GM12891 (cell line): ENCODE measurements around the gene PDZD2.
"Not testable (repeated sequence)": the region's sequence is repeated elsewhere in the genome, so short reads cannot be mapped to it uniquely, and the experiment has no call there.

ENCODE experiments used
- DNase-seq: peaks from one replicate; pipeline ENCODE4 v3.0.0; 2011; ENCODE audit warnings: low spot score; ENCODE audit not compliant: insufficient read length
- FAIRE-seq: peaks from 2 replicates; lab custom pipeline; 2011; peaks lifted over from hg19 to GRCh38; lab: Jason Lieb, UNC
- PAX5 ChIP-seq: IDR thresholded peaks from 2 replicates; pipeline ENCODE4 v1.6.1; 2011; ENCODE audit warnings: low read length, moderate library complexity, mild to moderate bottlenecking; ENCODE audit not compliant: insufficient read depth, severe bottlenecking
- POLR2A ChIP-seq: IDR thresholded peaks from 2 replicates; pipeline ENCODE4 v1.6.1; 2011; ENCODE audit warnings: low read depth, low read length, control low read depth
- POLR2AphosphoS5 ChIP-seq: IDR thresholded peaks from 2 replicates; pipeline ENCODE4 v1.6.1; 2011; ENCODE audit warnings: low read depth, low read length, control low read depth
- POU2F2 ChIP-seq: IDR thresholded peaks from 2 replicates; pipeline ENCODE4 v1.6.1; 2011; ENCODE audit warnings: low read depth, mild to moderate bottlenecking, control low read depth, low read length, moderate library complexity
- SPI1 ChIP-seq: IDR thresholded peaks from 2 replicates; pipeline ENCODE4 v1.6.1; 2011; ENCODE audit warnings: low read depth, low read length, control low read depth
- TAF1 ChIP-seq: IDR thresholded peaks from 2 replicates; pipeline ENCODE4 v1.6.1; 2011; ENCODE audit warnings: low read depth, low read length, control low read depth

Gene PDZD2

DNA sequence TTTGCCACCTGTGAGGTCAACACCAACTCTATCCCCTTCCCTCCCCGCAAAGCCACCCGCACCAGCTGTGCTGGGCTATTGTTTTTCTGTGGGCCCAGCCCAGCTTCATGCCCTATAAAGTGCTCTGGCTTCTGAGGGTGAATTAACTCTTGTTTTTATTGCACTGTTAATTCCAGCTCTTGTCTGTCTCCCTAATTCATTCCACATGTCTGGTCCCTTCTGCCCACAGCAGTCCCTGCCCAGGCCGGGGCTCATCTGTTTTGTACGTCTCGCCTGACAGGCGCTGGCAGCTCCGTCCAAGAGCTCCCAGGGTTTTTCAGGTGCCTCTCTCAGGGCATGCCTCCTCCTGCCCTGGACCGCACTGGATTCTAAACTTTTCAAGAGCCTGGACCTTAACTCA is 118.9 kb downstream of the PDZD2 start:
- no peak for DNase-seq
- TF ChIP-seq POU2F2: no peak
- TF ChIP-seq TAF1: no peak
- no peak for TF ChIP-seq POLR2AphosphoS5
- no peak for TF ChIP-seq SPI1
- TF ChIP-seq PAX5: no peak
- TF ChIP-seq POLR2A: no peak
- no peak for FAIRE-seq

DNA sequence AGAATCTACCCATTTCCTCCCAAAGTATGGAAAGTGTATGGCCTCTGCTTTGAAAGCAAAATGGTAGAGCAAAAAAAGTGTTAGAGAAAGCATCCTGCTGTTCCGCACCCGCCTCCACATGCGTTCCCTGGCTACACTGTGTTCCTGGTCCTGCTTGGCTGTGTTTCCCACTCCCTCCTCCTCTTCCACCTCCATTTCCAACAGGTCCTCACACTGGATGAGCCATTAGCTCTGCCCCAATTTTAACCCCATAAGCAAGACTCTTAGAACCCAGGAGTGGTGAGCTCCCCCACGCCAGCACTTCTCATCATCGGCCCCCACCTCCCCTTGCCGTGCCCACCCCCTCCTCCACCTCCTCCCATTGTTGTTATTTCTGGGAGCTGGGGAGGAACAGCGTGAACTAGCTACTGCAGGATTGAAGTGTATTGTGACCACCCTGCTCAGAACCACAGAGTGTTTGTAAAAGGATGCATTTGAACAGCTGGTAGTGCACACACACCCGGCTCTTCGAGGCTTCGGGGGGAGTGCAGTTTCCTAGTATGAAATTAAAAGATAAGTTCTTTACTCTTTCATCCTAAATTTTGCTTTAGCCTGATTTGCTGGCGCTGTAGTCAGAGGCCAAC is 120.0 kb downstream of the PDZD2 start:
- TF ChIP-seq POU2F2 (no peak), POLR2A (no peak), SPI1 (no peak), POLR2AphosphoS5 (no peak), TAF1 (no peak), PAX5 (no peak)
- no peak for DNase-seq
- FAIRE-seq: no peak

DNA sequence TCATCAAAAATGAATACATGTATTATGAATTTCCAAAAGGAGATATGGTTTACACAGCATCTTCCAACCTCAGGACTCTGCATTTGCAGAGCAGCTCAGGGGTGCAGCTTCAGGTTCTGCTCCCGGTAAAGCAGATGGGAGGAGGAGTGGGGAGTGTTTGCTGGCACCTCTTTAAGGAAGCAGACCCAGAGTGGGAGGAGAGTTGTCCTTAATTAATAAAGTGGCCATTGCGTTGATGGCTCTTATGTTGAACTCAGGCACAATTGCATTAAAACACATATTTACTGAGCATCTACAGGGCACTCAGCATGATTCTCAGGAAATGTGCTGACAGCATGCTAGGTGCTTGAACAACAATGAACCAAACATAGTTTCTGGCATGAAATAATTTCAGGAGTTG is 121.0 kb downstream of the PDZD2 start:
- TF ChIP-seq POU2F2 (no peak), PAX5 (no peak), SPI1 (no peak), TAF1 (no peak), POLR2A (no peak), POLR2AphosphoS5 (no peak)
- no peak for FAIRE-seq

DNA sequence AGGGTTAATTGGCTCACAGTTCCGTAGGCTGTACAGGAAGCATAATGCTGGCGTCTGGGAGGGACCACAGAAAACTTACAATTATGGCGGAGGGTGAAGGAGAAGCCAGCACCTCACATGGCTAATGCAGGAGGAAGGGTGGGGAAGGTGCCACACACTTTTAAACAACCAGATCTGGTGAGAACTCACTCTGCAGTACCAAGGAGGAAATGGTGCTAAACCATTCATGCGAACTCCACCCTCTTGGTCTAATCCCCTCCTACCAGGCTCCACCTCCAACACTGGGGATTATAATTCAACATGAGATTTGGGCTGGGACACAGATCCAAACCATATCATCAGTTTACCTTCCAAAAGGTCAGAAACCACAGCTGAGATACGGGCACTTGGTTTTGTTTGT is 122.9 kb downstream of the PDZD2 start:
- no peak for FAIRE-seq
- no peak for DNase-seq
- TF ChIP-seq POU2F2 (no peak), PAX5 (no peak), POLR2A (no peak), POLR2AphosphoS5 (no peak), SPI1 (no peak), TAF1 (no peak)

More for the DNA sequence above, 121.0 kb downstream of the PDZD2 start:
- no peak for DNase-seq

DNA sequence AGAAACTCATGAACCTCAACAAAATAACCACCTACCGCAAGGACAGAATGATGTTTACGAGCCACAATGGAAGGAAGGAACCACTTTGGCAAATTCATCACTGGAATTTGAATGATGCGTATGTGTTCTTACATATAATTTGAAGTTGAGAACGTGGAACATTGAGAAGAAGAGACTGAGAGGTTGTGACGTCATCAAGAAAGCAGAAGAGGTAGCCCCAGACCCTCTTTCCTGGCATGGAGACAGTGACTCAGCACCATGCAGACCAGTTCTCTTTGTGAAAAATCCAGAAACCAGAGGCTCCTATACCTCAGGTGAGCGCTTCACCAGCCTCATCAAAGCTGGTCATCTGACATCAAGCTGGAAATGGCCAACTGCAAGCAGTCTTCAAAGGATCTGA is 124.5 kb downstream of the PDZD2 start:
- FAIRE-seq (no peak), DNase-seq (no peak)
- TF ChIP-seq POLR2AphosphoS5: no peak
- TF ChIP-seq POU2F2: no peak
- no peak for TF ChIP-seq TAF1
- TF ChIP-seq POLR2A: no peak
- TF ChIP-seq PAX5: no peak
- TF ChIP-seq SPI1: no peak

DNA sequence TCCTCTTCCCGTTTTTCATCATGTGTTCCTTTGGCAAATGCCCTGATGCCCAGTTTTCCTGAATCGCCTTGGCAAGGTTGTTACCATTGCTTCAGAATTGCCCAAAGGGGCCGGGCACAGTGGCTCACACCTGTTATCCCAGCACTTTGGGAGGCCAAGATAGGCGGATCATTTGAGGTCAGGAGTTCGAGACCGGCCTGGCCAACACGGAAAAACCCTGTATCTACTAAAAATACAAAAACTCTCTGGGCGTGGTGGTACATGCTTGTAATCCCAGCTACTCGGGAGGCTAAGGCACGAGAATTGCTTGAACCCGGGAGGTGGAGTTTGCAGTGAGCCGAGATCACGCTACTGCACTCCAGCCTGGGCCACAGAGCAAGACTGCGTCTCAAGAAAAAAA is 125.8 kb downstream of the PDZD2 start:
- not testable (repeated sequence) for DNase-seq, FAIRE-seq

DNA sequence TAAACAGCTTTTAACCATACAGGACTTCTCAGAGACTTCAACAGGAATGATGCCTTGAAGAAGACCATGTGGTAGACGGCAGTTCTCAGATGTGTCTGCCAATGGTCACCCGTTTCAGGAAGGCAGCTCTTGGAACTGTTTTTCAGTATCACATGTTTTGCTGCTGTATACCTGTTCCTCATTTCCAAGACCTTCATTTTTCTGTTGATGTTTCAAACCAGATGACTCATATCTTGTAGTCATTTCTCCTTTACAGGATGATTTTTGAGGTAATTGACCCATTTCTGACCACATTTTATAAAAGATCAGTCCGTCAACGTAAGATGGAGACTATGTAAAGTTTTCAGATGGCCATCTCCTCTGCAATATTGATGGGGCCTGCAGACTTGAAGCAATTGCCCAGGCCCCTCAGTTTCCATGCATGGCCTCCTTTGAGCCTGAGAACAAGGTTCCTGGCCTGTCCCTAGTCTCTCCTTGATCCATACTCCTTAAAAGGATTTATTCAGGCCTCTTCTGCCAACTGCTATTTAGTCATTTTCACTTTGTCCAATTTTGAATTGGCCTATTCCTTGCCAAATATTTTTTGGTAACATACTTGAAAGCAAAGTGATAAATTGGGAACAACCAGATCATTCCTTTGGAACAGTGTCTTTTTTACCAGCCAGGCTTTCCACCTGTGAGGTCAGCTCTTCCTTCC is 128.6 kb downstream of the PDZD2 start:
- TF ChIP-seq SPI1: peak; percentile 89
- no peak for TF ChIP-seq PAX5
- no peak for TF ChIP-seq TAF1
- TF ChIP-seq POLR2A: no peak
- DNase-seq (no peak), FAIRE-seq (no peak)

DNA sequence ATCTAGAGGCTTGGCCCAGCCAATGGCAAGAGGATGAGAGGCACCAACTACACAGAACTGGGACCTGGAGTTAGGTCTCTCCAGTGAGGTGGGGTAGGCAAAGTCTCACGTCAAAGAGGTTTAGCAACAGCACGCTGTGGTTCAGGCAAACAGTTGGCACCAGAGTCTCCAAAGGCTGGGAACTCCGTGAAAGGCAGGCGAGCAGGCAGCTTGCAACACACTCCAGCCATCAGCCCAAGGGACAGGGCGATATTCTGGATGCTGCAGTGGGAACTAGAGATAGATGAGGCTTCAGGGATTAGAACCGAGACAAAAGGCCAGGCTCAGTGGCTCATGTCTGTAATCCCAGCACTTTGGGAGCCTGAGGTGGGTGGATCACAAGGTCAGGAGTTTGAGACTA is 129.1 kb downstream of the PDZD2 start:
- FAIRE-seq: no peak
- DNase-seq: no peak
- TF ChIP-seq POLR2AphosphoS5: no peak
- TF ChIP-seq POLR2A: no peak
- TF ChIP-seq SPI1: no peak

DNA sequence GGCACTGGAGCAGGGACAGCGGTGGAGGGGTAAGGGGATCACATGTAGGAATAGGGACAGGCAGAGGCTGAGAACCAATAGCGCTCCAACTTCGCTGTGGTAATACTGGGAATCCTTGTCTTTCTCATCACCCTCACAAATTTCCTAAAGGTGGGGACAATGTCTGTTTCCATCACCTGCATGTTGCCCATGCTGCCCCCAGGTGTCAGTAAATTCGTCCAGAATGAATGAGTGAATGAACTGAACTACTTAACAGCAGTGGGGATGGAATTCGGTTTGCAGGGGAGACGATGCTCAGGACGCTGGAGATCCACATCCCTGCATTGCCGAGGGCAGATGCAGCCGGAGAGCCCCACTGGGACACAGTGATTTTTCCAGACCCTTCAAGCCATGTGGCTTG is 129.9 kb downstream of the PDZD2 start:
- TF ChIP-seq TAF1: no peak
- no peak for DNase-seq
- FAIRE-seq: no peak

DNA sequence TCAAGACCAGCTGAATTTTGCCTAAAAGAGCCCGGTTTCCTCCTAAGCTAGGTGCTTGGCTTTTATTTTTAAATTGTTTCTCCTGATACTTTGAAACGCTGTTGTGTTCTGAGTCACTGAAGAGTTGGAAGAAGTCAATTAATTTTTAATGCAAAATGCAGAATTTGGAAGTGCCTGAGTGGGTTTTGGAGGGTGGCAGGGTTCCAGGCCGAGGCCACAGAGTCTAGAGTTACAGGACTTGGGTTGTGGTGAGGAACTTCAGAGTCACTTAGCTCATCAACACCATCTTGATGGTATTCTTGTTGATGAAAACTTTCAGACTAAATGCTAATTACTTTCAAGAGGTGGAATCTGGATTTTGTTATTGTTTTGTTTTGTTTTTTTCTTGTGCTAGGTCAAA is 130.6 kb downstream of the PDZD2 start:
- DNase-seq: no peak
- TF ChIP-seq TAF1 (no peak), SPI1 (no peak), POLR2A (no peak), PAX5 (no peak), POU2F2 (no peak), POLR2AphosphoS5 (no peak)
- FAIRE-seq: no peak

DNA sequence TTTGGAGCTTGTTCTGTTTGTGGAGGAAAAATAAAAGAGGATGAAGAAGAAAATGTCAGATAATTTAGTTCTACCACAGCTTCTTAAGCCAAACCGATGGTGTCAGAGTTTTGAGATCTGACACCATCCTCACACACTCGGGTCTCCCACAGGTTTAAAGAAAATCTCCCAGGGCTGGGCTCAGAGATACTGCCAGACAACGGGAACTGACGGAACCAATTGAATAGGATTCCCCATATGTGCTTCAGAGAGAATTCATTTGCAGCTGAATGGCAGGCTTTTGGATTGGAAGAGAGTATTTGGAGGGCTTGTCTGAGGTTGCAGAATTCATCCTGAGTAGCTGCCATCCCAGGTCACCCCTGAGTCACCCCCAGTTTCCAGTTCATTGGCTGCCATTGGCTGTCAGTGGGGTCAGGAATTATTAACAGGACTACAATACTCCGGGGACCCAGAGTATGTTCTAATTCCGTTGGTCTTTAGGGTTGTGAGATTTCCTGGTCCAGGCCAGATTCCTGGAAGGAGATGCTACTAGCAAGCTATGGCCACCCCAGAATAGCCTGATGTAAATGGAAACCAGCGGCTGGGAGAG is 131.3 kb downstream of the PDZD2 start:
- DNase-seq (no peak), FAIRE-seq (no peak)
- TF ChIP-seq POLR2AphosphoS5: no peak
